OCI-LY3 (cell line): Measurements from ENCODE around the gene GNAI1.

Experiments used
- H2AFZ ChIP-seq: fragments of 200-600, 300-600 bp; shearing (Covaris generic); 2 replicates; pipeline ENCODE4 v1.6.0; 2014; ENCODE audit warnings: antibody characterized with exemption, low read depth, low read length
- H3K27ac ChIP-seq: fragments of 200-600, 300-600 bp; sonication (generic); 2 replicates; pipeline ENCODE4 v1.5.1; 2014; ENCODE audit warnings: mild to moderate bottlenecking, low read length, moderate library complexity, mixed read lengths
- H3K27me3 ChIP-seq: fragments of 200-600, 300-600 bp; sonication (generic); 2 replicates; pipeline ENCODE4 v1.6.1; 2014; ENCODE audit warnings: low read depth, low read length, mixed read lengths
- H3K36me3 ChIP-seq: fragments of 200-600, 300-600 bp; sonication (generic); replicated peaks from 2 replicates; pipeline ENCODE3; 2014; ENCODE audit warnings: low read depth, low read length, mixed read lengths
- H3K4me1 ChIP-seq: fragments of 300-600, 200-600 bp; sonication (generic); 2 replicates; pipeline ENCODE4 v1.6.1; 2014; ENCODE audit warnings: low read length, mixed read lengths
- H3K4me2 ChIP-seq: fragments of 200-600, 300-600 bp; sonication (generic); 2 replicates; pipeline ENCODE4 v1.6.1; 2014; ENCODE audit warnings: low read length, mixed read lengths
- H3K4me3 ChIP-seq: fragments of 300-600, 200-600 bp; sonication (generic); 2 replicates; pipeline ENCODE4 v1.5.1; 2014; ENCODE audit warnings: antibody characterized with exemption, mild to moderate bottlenecking, low read length, moderate library complexity
- H3K79me2 ChIP-seq: fragments of 300-600, 200-600 bp; shearing (Covaris generic); 2 replicates; pipeline ENCODE4 v1.6.1; 2014; ENCODE audit warnings: mild to moderate bottlenecking, low read length, mixed read lengths
- H3K9ac ChIP-seq: fragments of 300-600, 200-600 bp; shearing (Covaris generic); 2 replicates; pipeline ENCODE4 v1.6.0; 2014; ENCODE audit warnings: mild to moderate bottlenecking, low read length, moderate library complexity
- H3K9me3 ChIP-seq: fragments of 200-600, 300-600 bp; shearing (Covaris generic); 2 replicates; pipeline ENCODE4 v1.6.1; 2014; ENCODE audit warnings: low read length, mixed read lengths; ENCODE audit not compliant: insufficient read depth
- H4K20me1 ChIP-seq: fragments of 200-600, 300-600 bp; sonication (generic); 2 replicates; pipeline ENCODE4 v1.6.1; 2016; ENCODE audit warnings: low read length, mixed read lengths; ENCODE audit not compliant: insufficient read depth
- CTCF ChIP-seq: fragments of 200-600, 300-600 bp; sonication (generic); IDR thresholded peaks from 2 replicates; pipeline ENCODE4 v1.5.1; 2014; ENCODE audit warnings: antibody characterized with exemption, low read length, low read depth
- EZH2phosphoT487 ChIP-seq: fragments of 200-600 bp; shearing (Covaris generic); IDR thresholded peaks from 2 replicates; pipeline ENCODE4 v1.6.1; 2018; ENCODE audit warnings: antibody characterized with exemption, mixed run types, low read depth

The GNAI1 gene

GRCh38 chr7:80216996-80217842 is 82.6 kb downstream of the GNAI1 start:
- H3K4me3 ChIP-seq, result no peak overlapping the region
- no peaks in the 10 kb centered on the region for H3K27me3 ChIP-seq
- H3K4me1 ChIP-seq, result no peaks in the 10 kb centered on the region
- no peaks in the 10 kb centered on the region for H3K79me2 ChIP-seq
- no peak overlapping the region for H3K4me2 ChIP-seq
- no peaks in the 10 kb centered on the region for H4K20me1 ChIP-seq
- no peak overlapping the region for H3K27ac ChIP-seq
- TF ChIP-seq CTCF, result no peak
- TF ChIP-seq EZH2phosphoT487, result no peak
- no peaks in the 10 kb centered on the region for H3K9me3 ChIP-seq
- H3K36me3 ChIP-seq, result no peaks in the 10 kb centered on the region
- no peak overlapping the region for H2AFZ ChIP-seq
- no peak overlapping the region for H3K9ac ChIP-seq

GRCh38 chr7:80218723-80219122 is 84.1 kb downstream of the GNAI1 start:
- Histone ChIP-seq H3K79me2 (no peaks in the 10 kb centered on the region), H3K9ac (no peak overlapping the region), H2AFZ (0 out of 2 replicates have a peak overlapping the region, but pooled peaks have one; percentile 27), H3K4me1 (no peaks in the 10 kb centered on the region), H3K36me3 (no peaks in the 10 kb centered on the region), H3K27me3 (no peaks in the 10 kb centered on the region), H3K4me2 (no peak overlapping the region), H3K27ac (no peak overlapping the region), H3K9me3 (no peaks in the 10 kb centered on the region), H4K20me1 (no peaks in the 10 kb centered on the region), H3K4me3 (no peak overlapping the region)
- TF ChIP-seq EZH2phosphoT487 (no peak), CTCF (no peak)

GRCh38 chr7:80220022-80220634 is 85.5 kb downstream of the GNAI1 start:
- H3K27ac ChIP-seq, result no peak overlapping the region
- no peaks in the 10 kb centered on the region for H3K9me3 ChIP-seq
- TF ChIP-seq EZH2phosphoT487, result no peak
- no peak for TF ChIP-seq CTCF
- H3K36me3 ChIP-seq, result no peaks in the 10 kb centered on the region
- H3K4me3 ChIP-seq, result no peak overlapping the region
- H2AFZ ChIP-seq, result no peak overlapping the region
- no peaks in the 10 kb centered on the region for H3K79me2 ChIP-seq
- no peaks in the 10 kb centered on the region for H3K4me1 ChIP-seq
- no peak overlapping the region for H3K9ac ChIP-seq
- no peak overlapping the region for H3K4me2 ChIP-seq
- no peaks in the 10 kb centered on the region for H3K27me3 ChIP-seq
- H4K20me1 ChIP-seq, result no peaks in the 10 kb centered on the region

- Histone ChIP-seq H3K9me3 (no peaks in the 10 kb centered on the region), H3K36me3 (no peaks in the 10 kb centered on the region), H2AFZ (no peak overlapping the region), H3K4me2 (no peak overlapping the region), H3K27me3 (no peaks in the 10 kb centered on the region), H3K9ac (no peak overlapping the region), H3K4me1 (no peaks in the 10 kb centered on the region), H3K79me2 (no peaks in the 10 kb centered on the region), H4K20me1 (no peaks in the 10 kb centered on the region), H3K4me3 (no peak overlapping the region), H3K27ac (no peak overlapping the region)
- no peak for TF ChIP-seq CTCF
- TF ChIP-seq EZH2phosphoT487, result no peak
Measured at GRCh38 chr7:80224415-80224814, 89.8 kb downstream of the GNAI1 start.
